ENCODE measurements around the gene CRB2.
A peak's percentile ranks its signal among the peaks of the same experiment; 100 is the strongest.

CRB2 gene

GRCh38 chr9:123347289-123348060, 8.5 kb upstream of the CRB2 start:
- no peak for DNase-seq (ENCODE audit: low spot score)

DNA sequence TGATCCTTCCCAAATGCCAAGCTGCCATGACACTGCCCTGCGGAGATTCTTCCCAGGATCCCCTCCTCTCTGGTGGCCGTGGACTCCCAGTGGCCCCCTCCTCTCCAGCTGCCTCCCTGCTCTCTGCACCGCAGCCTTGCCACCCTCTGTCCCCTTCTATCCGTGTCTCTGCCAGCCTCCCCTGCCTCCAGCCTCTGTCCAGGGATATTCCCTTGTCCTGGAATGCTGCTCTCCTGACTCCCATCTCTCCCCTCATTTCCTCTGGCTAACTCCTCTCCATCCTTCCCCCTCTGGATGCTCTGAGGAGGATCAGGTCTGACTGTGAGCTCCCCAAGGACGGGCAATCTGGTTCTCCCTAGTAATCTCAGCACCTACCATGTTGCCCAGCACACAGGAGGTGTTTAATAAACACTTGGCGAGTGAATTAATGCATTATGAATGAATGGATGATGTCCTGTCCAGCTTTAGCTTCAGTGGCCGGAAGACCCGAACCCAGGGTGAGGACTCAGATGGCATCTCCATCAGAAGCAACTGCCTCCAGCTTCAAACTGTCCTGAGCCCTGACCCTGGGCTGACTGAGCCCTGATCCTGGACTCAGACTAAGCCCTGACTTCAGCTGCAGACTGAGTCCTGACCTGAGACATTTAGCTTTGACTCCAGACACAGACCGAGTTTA, 7.5 kb upstream of the CRB2 start:
- no peak for DNase-seq (ENCODE audit: low spot score)

DNA sequence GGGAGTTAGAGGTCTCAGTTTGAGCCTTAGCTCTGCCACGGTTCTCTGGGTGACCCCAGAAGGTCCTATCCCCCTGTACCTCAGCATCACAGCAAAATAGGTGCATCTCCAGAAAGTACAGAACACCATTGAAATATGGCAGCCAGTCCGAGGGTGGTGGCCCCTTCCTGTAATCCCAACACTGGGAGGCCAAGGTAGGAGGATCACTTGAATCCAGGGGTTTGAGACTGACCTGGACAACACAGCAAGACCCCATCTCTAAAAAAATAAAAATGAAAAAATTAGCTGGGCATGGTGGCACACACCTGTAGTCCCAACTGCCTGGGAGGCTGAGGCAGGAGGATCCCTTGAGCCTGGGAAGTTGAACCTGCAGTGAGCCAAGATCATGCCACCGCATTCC, 7.0 kb upstream of the CRB2 start:
- no peak for DNase-seq (ENCODE audit: low spot score)

DNA sequence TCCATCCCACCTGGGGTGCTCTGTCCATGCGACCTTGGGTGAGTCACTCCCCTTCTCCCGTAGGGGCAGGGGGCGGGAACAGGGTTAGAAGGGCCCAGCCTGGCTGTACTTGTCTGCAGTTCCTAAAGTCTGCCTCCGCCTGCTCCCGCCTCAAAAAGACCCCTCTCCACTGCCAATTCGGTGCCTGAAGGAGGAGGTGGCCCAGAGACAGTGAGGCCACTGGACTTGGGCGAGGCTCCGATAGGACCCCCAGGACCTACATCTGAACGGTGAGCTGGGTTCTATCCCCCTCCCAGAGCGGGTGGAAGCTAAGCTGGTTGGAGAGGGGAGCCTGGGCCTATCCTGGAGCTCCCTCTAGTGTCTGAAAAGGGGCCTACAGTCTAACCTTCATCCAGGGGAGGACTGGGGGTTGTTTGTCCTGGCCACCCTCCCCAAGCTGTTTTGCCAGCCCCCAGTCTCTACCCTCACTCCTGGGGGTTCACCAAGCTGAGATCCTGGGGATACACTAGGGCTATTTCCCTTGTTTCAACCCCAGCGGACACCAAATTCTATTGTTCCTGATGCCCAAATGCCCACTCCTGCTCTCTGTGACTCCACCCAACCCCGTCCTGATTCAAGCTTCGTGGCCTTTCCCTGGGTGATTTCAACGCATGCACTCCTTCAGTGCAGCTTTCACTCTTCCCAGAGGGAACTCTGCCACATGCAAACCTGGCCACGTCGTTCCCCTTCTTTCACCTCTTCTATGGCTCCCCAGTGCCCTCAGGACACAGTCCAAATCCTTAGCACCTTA, 6.1 kb upstream of the CRB2 start:
- peak; percentile 70 for DNase-seq (ENCODE audit: low spot score)

DNA sequence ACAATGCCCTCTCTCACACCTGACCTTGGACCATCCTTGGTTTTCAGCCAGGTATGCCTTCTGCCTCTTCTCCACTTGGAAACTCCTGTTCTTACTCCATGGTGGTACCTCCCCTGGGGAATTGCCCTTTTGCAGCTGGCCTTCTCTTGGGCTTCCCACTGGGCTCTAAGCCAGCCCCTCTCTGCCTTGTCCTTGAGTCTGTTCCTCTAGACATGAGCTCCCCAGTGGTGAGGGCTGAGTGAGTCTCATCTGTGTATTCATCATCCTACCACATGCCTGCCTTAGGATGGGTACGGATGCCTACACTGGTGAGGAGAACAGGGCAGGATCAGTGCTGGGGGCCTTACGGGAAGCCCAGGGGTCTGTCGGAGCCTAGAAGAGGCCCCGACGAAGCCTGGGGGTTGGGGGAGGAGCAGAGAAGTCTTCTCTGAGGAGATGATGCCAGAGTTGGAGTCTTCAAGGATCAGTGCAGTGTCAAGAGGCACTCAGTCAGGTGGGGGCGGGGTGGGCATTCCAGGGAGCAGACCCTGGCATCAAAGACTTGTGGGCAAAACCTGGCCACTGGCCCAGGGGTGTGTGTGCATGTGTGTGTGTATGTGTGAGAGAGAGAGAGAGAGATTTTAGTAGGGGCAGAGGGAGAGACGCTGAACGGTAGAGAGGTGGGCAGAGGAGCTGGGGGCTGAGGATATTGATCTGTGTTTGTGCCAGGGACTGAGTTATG, 5.2 kb upstream of the CRB2 start:
- no peak for DNase-seq (ENCODE audit: low spot score)

DNA sequence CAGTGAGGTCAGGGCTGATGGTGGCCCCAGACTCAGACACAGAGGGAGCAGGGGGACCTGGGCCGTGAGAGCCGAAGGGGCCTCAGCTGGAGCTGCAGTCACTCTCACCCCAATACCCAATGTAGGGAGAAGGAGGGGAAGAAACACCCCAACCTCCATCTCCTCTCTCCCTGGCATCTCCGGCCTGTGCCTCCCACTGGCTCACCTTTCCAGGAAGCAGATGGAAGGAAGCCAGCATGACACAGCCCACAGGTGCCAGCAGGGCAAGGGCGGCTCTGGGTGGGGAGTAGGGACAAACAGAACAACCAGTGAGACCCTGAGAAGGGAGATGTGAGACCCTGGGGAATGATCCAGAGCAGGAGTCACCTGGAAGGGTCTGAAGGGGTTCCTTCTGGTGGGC, 3.0 kb upstream of the CRB2 start:
- no peak for DNase-seq (ENCODE audit: low spot score)

- peak; percentile 68 for DNase-seq (ENCODE audit: low spot score)
Observed at GRCh38 chr9:123353984-123354591, 1.9 kb upstream of the CRB2 start.

GRCh38 chr9:123354806-123355508, 1.0 kb upstream of the CRB2 start:
- no peak for DNase-seq (ENCODE audit: low spot score)

DNA sequence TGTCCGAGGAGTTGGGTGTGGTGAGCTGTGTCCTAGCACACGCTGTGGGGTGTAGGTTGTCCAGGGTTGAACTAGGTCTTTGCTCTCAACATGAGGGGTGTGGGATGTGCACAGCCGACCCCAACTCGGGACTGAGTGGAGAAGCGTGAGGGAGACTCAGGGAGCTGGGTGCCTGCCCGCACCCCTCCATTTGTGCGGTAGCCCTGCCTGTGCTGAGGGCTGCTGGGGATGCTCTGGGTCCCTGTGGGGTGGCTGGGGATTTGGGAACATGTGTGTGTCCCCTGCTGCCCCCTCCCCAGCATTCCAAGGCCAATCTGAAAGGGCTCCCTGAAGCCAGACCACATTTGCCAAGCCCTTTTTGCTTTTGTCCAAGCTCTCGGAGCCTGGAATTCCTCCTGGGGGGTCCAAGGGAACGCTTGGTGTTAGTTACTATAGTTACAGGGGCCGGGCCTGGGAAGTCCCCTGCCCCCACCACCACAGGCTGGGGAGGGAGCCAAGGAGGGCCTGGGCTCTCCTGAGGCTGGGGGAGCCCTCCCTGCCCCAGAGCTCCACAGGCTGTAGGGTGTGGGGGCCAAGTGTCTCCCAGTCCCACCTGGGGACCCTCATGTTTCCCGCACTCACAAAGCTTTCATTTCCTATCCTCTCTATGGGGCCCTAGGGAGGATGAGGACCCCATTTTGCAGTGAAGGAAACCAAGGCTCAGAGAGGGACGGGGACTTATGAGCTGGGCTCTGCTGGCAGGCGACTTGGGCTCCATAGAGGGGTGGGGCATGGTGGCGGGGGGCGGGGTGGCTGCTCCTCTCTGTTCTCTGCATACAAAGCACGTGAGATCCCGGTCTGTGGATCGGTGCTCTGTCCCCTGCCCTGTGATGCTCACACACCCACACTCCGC, 1.1 kb downstream of the CRB2 start:
- DNase-seq (ENCODE audit: low spot score) = no peak

DNA sequence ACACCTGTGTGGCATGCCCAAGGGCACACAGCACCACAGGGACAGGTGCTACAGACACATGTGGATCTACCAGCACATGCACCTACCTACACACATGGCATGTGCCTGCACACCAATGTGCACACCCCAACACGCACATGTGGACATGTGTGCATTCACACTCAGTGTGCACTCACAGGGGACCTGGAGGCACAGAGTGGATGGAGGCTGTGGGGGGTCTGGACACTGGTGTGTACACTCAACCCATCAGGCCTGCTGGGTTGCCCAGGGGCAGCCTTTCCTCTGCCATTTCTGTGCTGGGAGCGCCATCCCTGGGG, 1.7 kb downstream of the CRB2 start:
- DNase-seq (ENCODE audit: low spot score) = no peak

- DNase-seq (ENCODE audit: low spot score) = no peak
Observed at GRCh38 chr9:123358181-123358905, 2.3 kb downstream of the CRB2 start.

GRCh38 chr9:123359106-123359505, 3.1 kb downstream of the CRB2 start:
- DNase-seq (ENCODE audit: low spot score) = no peak

DNA sequence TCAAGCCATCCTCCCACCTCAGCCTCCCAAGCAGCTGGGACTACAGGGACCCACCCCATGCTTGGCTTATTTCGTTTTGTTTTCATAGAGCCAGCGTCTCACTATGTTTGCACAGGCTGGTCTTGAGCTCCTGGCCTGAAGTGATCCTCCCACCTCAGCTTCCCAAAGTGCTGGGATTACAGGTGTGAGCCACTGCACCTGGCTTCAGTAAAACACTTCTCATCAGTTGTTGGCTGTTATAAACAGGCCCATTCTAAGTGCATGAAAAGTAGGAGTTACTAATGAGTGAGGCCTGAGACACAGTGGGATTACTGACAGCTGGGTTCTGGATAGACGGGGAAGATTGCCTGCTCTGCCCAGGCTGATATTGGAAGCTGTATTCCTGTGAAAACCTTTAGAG, 3.5 kb downstream of the CRB2 start:
- no peak for DNase-seq (ENCODE audit: low spot score)

DNA sequence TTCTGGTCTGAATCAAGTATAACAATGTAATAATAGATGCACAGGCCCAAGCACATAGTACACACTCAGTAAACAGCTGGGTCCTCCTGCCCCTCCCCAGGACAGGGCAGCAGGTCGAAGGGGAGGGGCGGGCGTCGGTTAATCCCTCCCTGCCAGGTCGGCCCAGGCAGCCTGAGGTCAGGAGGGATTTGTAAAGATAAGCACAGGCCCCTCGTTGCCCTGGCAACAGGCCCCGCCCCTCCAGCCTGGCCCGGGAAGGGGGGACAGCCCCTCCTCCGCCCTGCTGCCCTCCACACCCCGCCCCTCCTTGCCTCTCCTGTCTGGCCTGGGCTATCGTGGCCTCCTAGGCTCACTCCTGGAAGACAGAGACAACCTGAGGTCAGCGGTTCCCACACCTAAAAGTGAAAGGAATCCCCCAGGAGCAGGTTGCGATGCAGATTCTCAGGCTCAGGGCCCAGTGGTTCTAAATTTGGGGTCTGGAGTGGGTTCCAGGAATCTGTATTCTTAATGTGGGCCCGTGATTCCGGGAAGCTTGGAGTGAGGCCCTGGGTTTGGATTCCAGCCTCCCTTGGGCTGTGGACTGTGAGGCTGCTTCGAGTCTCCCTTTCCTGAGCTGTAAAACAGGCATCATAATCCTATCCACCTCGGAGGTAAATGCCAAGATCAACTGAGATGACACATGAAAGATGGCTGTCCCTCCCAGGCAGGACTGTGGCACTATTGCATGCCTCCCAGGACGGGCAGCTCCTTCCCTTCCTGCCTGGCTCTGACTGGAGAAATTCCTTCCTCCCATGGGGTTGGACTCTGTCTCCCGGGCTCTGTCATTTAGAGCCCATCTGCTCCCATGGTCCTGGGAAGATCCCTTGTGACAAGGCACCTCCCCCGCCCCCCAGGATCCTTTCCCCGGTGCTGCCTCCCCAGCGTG, 4.4 kb downstream of the CRB2 start:
- DNase-seq (ENCODE audit: low spot score) = no peak

DNA sequence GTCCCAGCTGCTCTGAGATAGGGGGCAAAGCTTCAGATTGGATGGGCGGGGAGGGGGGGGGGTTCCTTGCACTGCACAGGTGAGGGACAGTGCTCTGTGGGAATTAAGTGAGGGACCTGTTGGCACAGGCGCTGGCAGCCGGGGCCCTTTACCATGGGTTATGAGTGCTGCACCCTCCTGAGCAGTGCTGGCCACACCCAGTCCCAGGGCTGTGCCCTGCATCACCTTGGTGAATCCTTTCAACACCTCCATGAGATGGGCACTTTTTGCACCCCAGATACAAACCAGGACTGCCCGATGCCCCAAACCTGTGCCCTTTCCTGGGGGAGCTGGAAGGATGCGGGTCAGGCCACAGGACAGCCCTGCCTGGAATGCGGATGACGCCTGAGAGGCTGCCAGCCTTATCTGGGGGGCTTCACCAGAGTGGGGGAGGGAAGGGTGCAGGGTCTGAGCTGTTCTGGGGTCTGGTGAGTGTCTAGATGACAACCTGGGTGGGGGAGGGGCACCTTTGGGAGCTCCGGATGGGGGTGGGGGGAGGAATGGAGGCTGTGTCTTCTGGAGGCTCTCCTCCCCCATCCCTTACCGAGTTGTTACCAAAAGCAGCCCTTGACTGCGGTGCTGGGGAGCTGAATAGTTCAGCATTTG, 5.2 kb downstream of the CRB2 start:
- DNase-seq (ENCODE audit: low spot score) = no peak

GRCh38 chr9:123361731-123362510, 5.9 kb downstream of the CRB2 start:
- DNase-seq (ENCODE audit: low spot score) = no peak

DNA sequence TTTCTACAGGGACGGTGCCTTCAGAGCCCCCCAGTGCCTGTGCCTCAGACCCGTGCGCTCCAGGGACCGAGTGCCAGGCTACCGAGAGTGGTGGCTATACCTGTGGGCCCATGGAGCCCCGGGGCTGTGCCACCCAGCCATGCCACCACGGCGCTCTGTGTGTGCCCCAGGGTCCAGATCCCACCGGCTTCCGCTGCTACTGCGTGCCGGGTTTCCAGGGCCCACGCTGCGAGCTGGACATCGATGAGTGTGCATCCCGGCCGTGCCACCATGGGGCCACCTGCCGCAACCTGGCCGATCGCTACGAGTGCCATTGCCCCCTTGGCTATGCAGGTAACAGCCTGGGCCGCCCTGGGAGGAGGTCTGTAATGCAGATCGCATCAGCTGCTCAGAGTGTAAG, 6.9 kb downstream of the CRB2 start:
- DNase-seq (ENCODE audit: low spot score) = no peak

All from COLO829 (cell line).